ENCODE results near the gene SEC23IP. TPM values are rescaled to one million over a fixed set of nuclear protein-coding genes. Genes with fewer than 3 reads are reported as not detected.
"Not testable (repeated sequence)": the region's sequence is repeated elsewhere in the genome, so short reads cannot be mapped to it uniquely, and the experiment has no call there.

SEC23IP gene
- total RNA-seq, 1 experiment from 2014 or later: 16.1 TPM

DNA sequence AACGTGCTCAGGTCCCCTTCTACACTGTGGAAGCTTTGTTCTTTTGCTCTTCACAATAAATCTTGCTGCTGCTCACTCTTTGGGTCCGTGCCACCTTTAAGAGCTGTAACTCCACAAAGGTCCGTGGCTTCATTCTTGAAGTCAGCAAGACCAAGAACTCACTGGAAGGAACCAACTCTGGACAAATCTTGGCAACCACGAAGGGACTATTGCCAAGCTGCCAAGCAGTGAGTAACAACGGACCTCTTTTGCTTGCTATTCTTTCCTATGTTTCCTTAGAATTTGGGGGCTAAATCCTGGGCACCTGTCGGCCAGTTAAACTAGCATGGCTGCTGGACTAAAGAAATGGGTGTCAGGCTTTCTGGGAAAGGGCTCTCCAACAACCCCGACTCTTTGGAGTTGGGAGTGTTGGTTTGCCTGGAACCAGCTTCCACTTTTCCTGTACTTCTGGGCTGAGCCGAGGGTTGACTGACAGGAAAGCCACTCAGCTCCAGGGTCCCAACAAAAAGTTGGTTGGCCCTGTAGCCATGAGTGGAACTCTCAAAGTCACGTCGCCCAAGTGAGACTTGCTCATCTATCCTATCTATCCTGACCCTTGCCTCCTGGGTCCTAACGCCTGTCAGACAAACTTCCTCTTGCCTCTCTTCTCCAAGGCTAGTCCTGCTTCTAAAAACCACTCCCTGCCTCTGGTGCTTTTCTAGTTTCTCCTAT, 8.5 kb upstream of the SEC23IP start:
- not testable (repeated sequence) for DNase-seq (ENCODE audit: low read depth)

DNA sequence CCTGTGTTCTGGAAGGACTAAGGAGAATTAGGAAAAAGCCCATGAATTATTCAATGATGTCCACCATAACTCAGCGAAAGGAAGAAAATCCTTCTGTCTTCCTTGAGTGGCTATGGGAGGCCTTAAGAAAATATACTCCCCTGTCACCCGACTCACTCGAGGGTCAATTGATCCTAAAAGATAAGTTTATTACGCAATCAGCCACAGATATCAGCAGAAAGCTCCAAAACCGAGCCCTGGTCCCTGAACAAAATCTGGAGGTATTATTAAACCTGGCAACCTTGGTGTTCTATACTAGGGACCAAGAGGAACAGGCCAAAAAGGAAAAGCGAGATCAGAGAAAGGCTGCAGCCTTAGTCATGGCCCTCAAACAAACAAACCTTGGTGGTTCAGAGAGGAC, 6.5 kb upstream of the SEC23IP start:
- not testable (repeated sequence) for DNase-seq (ENCODE audit: low read depth)

DNA sequence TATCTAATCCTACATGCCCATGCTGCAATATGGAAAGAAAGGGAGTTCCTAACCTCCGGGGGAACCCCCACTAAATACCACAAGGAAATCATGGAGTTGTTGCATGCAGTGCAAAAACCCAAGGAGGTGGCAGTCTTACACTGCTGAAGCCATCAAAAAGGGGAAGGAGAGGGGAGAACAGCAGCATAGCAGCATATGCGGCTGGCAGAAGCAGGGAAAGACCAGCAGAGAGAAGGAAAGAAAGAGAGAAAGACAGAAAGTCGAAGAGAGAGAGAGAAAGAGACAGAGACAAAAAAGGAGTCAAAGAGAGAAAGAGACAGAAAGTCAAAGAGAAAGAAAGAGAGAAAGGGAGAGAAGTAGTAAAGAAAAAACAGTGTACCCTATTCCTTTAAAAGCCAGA, 3.8 kb upstream of the SEC23IP start:
- DNase-seq (ENCODE audit: low read depth): not testable (repeated sequence)

DNA sequence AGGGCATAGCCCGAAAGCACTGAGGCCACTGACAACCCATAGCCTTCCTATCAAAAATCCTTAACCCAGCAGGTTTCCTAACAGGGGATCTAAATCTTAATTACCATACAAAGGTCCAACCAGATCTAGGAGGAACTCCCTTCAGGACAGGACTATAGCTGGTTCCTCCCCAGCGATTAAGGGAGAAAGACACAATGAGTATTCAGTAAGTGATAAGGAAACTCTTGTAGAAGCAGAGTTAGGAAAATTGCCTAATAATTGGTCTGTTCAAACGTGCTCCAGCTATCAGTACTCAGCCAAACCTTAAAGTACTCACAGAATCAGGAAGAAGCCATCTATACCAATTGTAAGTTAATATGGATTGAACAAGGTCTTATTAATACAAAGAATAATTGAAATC, 3.3 kb upstream of the SEC23IP start:
- not testable (repeated sequence) for DNase-seq (ENCODE audit: low read depth)

- DNase-seq (ENCODE audit: low read depth): not testable (repeated sequence)
These were observed 2.2 kb upstream of the SEC23IP start for GRCh38 chr10:119890307-119890706.

- DNase-seq (ENCODE audit: low read depth): not testable (repeated sequence)
These were observed 712 bp upstream of the SEC23IP start for GRCh38 chr10:119891849-119892187.

DNA sequence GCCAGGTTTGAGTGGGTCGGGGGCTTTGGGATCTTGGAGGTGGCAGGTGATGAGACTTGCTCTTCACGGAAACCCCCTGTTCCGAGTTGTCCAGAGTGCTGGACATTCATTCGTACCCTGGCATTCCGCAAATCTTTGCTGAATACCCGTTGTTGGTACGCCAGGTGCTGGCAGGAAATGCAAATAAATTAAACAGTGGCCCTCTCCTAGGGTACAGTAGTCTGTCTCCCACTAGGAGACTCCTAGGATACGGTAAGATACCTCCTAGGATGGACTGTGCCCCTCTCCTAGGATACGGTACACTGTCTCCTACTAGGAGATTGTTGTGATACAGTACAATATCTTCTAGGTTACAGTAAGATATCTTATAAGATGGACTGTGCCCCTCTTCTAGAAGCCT, 544 bp downstream of the SEC23IP start:
- peak; percentile 1 for DNase-seq (ENCODE audit: low read depth)

DNA sequence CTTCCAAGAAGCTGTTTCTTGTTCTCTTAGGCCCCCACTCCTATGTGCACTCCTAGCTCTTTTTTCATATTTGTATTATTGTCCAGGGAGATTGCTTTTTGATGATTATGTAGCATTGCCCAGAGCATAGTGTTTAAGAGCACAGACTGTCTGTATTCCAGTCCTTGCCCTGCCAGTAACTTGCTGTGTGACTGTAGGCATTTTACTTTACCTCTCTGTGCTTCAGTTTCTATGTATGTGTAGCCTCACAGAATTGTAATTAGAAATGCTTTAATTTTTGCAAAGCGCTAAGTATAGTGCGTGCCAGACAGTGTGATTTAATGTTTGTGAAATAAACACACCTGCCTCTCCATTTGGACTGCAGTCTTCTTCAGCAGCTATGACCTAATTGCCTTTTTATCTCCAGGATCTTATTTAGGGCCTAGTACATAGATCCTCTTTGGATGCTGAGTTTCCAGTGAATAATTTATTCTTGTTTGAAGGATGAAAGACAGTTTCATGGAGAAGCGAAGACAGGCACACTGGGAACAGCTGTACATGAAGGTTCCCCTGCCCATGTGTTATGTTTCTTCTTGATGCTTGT, 1.4 kb downstream of the SEC23IP start:
- DNase-seq (ENCODE audit: low read depth): no peak

DNA sequence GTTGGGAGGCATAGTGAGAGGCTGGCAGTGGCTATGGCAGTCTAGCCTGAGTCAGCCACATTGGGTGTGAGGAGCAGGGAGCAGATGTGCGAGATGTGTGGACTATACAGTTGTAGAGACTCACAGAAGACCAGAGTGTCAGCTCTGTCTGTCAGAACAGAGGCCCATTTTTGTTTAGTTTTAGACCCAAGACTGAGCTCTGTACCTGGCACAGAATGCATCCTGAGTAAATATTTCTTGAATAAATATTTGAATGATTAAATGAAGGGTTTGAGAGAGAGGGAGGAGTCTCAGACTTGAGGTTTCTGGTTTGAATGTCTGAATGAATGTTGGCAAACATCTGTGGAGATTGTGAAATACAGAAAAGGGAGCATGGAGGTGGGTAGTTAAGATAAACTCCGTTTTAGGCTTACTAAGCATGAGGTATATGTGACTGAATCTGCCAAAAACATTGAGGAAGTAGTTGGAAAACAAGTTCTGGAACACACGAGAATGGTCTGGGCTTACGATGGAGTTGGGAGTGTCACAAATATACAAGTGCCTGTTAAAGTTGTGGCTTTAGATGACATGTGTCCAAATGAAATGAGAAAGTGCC, 3.6 kb downstream of the SEC23IP start:
- peak; percentile 53 for DNase-seq (ENCODE audit: low read depth)

GRCh38 chr10:119896937-119897770, 4.6 kb downstream of the SEC23IP start:
- DNase-seq (ENCODE audit: low read depth): peak; percentile 36

GRCh38 chr10:119898577-119898976, 6.0 kb downstream of the SEC23IP start:
- DNase-seq (ENCODE audit: low read depth): no peak

DNA sequence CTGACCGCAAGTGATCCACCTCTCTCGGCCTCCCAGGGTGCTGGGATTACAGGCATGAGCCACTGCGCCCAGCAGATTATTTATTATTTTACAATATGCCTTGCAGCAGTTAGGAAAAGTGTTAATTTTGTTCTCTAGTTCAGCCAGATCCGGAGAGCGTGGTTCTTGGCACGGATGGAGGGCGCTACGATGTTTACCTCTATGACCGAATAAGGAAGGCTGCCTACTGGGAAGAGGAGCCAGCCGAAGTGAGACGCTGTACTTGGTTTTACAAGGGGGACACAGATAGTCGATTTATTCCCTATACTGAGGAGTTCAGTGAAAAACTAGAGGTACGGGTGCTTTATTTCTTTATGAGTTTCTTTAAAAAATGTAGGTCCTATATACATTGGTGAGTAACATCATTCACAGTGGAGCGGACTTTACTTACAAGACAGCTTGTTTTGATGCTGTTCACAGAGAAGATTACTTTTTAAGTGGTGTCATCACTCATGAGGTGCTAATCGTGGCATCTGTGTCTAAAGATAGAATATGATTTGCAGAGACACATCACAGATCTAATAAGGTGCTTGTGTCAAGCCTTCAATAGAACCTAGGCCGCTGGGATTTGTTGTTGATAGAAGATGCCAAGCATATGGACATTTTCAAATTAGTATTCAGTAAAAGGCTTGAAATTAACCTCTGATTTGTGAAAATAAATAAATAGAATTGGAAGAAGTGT, 11.6 kb downstream of the SEC23IP start:
- DNase-seq (ENCODE audit: low read depth): no peak

GRCh38 chr10:119907695-119908094, 15.2 kb downstream of the SEC23IP start:
- not testable (repeated sequence) for DNase-seq (ENCODE audit: low read depth)

DNA sequence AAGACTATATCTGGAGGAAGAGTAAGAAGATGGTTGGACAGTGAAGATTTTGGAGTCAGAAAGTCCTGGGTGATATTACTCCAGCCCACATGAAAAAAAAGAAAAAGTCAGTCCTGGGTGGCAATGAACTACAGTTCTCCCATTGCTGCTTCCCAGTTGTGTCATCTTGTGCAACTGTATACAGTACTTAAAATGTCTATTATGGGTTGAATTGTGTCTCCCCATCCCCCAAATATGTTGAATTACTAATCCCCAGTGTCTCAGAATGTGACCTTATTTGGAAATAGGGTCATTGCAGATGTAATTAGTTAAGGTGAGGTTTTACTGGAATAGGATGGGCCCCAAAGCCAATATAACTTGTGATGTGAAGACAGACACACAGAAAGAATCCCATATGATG, 15.6 kb downstream of the SEC23IP start:
- no peak for DNase-seq (ENCODE audit: low read depth)

DNA sequence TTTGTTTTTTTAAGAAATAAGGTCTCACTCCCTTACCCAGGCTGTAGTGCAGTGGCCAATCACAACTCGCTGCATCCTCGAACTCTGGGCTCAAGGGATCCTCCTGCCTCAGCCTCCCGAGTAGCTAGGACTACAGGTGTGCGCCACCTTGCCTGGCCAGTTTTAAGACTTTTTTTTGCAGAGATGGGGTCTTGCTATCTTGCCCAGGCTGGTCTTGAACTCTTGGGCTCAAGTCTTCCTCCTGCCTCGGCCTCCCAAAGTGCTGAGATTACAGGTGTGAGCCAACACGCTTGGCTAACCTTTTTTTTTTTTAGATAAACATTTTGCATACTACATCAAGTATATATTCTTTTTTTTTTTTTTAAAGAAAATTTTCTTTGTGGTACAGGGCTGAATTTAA, 18.2 kb downstream of the SEC23IP start:
- DNase-seq (ENCODE audit: low read depth): no peak

GRCh38 chr10:119917777-119918176, 25.2 kb downstream of the SEC23IP start:
- DNase-seq (ENCODE audit: low read depth): peak; percentile 1

DNA sequence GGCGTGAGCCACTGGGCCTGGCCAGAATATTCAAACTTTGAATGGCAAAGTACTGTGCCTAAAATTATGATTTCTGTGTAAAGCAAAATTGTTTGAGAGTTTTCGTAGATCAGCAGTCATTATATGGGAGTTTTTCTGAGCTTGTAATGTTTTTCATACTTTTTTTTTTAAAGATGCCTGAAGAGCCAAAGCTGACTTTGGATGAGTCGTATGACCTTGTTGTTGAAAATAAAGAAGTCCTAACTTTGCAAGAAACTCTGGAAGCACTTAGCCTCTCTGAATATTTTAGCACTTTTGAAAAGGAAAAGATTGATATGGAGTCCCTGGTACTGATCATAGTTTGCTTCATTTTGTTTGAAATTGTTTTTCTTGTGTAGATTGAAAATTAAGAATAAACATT, 26.7 kb downstream of the SEC23IP start:
- DNase-seq (ENCODE audit: low read depth): no peak

DNA sequence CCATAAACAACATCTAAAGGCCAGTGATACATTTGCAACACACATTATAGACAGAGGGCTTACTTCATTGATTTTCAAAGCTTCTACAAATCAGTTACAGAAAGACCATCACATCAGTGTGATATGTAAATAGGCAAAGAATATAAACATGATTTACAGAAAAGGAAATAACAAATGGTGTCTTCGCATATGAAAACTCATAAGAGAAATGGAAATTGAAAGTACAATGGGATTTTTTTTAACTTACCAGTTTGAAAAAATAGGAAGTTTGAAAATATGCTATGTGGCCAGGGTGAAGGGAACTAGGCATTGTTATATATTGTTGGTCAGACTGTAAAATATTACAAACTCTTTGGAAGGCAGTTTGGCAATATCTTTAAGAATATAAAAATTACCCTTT, 27.3 kb downstream of the SEC23IP start:
- DNase-seq (ENCODE audit: low read depth): no peak

DNA sequence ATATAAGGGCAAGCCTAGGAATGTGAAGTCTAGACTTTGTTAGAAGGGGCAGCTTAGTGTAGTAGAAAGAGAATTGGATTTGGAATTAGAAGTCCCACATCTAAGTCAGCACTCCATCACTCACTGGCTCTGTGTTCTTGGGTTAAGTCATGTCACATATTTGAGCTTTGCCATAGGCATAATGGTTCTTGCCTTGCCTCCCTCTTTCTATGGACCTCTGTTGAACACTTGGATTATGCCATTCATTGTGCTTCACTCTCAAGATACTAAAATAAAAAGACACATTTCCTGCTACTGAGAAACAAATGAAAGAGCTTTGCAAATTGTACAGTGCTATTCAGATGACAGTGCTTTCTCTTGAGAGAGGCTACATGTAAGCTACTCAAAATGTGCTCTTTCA, 35.9 kb downstream of the SEC23IP start:
- DNase-seq (ENCODE audit: low read depth): no peak

- no peak for DNase-seq (ENCODE audit: low read depth)
These were observed 39.3 kb downstream of the SEC23IP start for GRCh38 chr10:119931871-119932270.

DNA sequence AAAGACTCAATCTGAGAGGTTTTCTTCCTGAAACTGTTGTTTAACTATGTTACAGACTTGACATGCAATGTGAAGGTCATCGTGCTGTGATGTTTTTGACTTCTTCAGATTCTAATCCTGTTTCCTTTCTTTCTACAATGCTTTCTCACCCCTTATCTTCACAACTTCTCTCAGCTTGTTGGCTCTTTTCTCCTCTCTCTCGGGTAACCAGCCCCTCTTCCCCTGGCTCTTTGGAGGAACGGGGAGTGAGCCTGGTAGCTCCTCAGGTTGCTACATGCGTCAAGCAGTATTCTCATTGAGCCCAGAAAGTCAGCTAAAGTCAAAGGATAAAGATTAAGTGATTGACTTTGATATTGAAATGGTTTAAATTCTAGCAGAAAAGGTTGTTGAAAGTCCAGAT, 40.1 kb downstream of the SEC23IP start:
- no peak for DNase-seq (ENCODE audit: low read depth)

DNA sequence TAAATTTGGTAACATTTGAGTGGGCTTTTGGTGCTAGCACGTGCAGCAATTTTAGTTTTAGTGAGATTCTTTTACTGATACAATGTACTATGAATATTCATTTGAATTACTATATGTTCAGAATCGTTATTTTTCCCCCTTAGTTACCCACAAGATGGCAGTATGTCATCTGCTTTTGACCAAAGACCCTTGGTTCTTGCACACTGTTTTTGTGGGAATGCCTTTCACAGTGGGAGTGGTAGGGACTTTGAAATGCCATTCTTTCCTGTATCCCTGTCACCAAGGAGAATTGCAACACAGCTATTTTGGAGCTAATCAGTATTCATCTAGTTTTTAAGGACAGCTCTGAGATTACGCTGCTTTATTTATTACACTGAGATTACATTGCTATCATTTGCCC, 40.6 kb downstream of the SEC23IP start:
- DNase-seq (ENCODE audit: low read depth): peak; percentile 3

Data from RPMI7951 (cell line).